ENCODE results near the gene FXN.

FXN gene

GRCh38 chr9:69134412-69134811 is 98.9 kb downstream of the FXN start:
- peak overlapping the region in 1 of 2 experiments; percentile 12 for H2BK12ac ChIP-seq (ENCODE audit: low read length in 2 of 2)
- no peaks in the 10 kb centered on the region for H3K9me3 ChIP-seq (ENCODE audit: control insufficient read depth, low read length)
- H2BK15ac ChIP-seq (ENCODE audit: low read depth, poor library complexity, severe bottlenecking): no peak overlapping the region
- no peak overlapping the region for H3K14ac ChIP-seq (ENCODE audit: low read length in 2 of 2)
- H3K4me2 ChIP-seq (ENCODE audit: low read length, poor library complexity, severe bottlenecking): no peak overlapping the region
- H2AK5ac ChIP-seq (ENCODE audit: low read length, severe bottlenecking): no peak overlapping the region
- H3K27me3 ChIP-seq (ENCODE audit: control insufficient read depth in 1 of 2, insufficient read depth in 1 of 2, low read length in 2 of 2): peaks cover 0 to 16% of the 10 kb centered on the region in 2 experiments
- no peak overlapping the region for H3K4ac ChIP-seq (ENCODE audit: low read depth in 1 of 2, low read length in 2 of 2)
- H3K4me3 ChIP-seq (ENCODE audit: insufficient read depth in 1 of 2, low read depth in 1 of 2, low read length in 2 of 2): no peak overlapping the region
- H3K36me3 ChIP-seq (ENCODE audit: control insufficient read depth in 1 of 2, insufficient read depth in 2 of 2, low read depth in 1 of 2, low read length in 2 of 2): peaks cover 0 to 6% of the 10 kb centered on the region in 2 experiments
- H2BK5ac ChIP-seq (ENCODE audit: low read depth, low read length, poor library complexity, severe bottlenecking): no peak overlapping the region
- H3K79me1 ChIP-seq (replicated peaks; ENCODE audit: low read length, poor library complexity, severe bottlenecking): peaks cover 34% of the 10 kb centered on the region
- no peak for DNase-seq
- WGBS: 93% methylated on average over 6 of the region's 6 CpGs
- no peak overlapping the region for H3K9ac ChIP-seq (ENCODE audit: low read length)
- H4K91ac ChIP-seq (ENCODE audit: low read length): no peak overlapping the region
- no peak overlapping the region for H2AFZ ChIP-seq (ENCODE audit: low read depth, low read length)
- H3K18ac ChIP-seq (ENCODE audit: low read depth in 1 of 2, low read length in 2 of 2): no peak overlapping the region
- H2BK120ac ChIP-seq (ENCODE audit: low read depth, low read length): no peak overlapping the region
- H3K23ac ChIP-seq (ENCODE audit: low read length in 2 of 2): no peak overlapping the region
- H3K4me1 ChIP-seq (ENCODE audit: control insufficient read depth, insufficient read depth, low read depth, low read length): peaks cover 25% of the 10 kb centered on the region
- no peak overlapping the region for H4K8ac ChIP-seq (ENCODE audit: low read length)
- no peak overlapping the region for H3K27ac ChIP-seq (ENCODE audit: low read length, poor library complexity, severe bottlenecking)

DNA sequence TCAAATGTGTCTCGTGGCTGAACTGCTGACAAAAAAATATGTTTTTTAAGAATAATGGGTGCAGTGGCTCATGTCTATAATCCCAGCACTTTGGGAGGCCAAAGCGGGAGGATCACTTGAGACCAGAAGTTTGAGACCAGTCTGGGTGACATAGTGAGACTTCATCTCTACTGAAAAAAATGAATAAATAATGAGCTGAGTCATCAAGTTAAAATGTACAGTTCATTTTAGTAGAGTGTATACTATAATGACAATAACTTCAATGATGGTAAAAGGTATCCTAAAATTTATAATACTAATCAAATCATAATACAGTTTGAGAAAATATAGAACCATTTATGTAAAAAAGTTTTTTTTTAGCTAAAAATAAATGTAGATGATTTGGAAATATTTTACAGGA is 100.6 kb downstream of the FXN start:
- Histone ChIP-seq H3K27ac (ENCODE audit: low read length, poor library complexity, severe bottlenecking) (no peak overlapping the region), H3K36me3 (ENCODE audit: control insufficient read depth in 1 of 2, insufficient read depth in 2 of 2, low read depth in 1 of 2, low read length in 2 of 2) (peaks cover 0 to 6% of the 10 kb centered on the region in 2 experiments), H4K8ac (ENCODE audit: low read length) (no peak overlapping the region), H4K91ac (ENCODE audit: low read length) (no peak overlapping the region), H2BK5ac (ENCODE audit: low read depth, low read length, poor library complexity, severe bottlenecking) (no peak overlapping the region), H2BK120ac (ENCODE audit: low read depth, low read length) (no peak overlapping the region), H3K9ac (ENCODE audit: low read length) (no peak overlapping the region), H3K4me1 (ENCODE audit: control insufficient read depth, insufficient read depth, low read depth, low read length) (peaks cover 15% of the 10 kb centered on the region), H3K14ac (ENCODE audit: low read length in 2 of 2) (no peak overlapping the region), H2AFZ (ENCODE audit: low read depth, low read length) (no peak overlapping the region), H3K79me1 (replicated peaks; ENCODE audit: low read length, poor library complexity, severe bottlenecking) (peaks cover 42% of the 10 kb centered on the region), H3K4me3 (ENCODE audit: insufficient read depth in 1 of 2, low read depth in 1 of 2, low read length in 2 of 2) (no peak overlapping the region), H2BK12ac (ENCODE audit: low read length in 2 of 2) (no peak overlapping the region), H3K27me3 (ENCODE audit: control insufficient read depth in 1 of 2, insufficient read depth in 1 of 2, low read length in 2 of 2) (peaks cover 0 to 16% of the 10 kb centered on the region in 2 experiments), H3K18ac (ENCODE audit: low read depth in 1 of 2, low read length in 2 of 2) (no peak overlapping the region), H3K4ac (ENCODE audit: low read depth in 1 of 2, low read length in 2 of 2) (no peak overlapping the region), H3K9me3 (ENCODE audit: control insufficient read depth, low read length) (no peaks in the 10 kb centered on the region), H2AK5ac (ENCODE audit: low read length, severe bottlenecking) (no peak overlapping the region), H2BK15ac (ENCODE audit: low read depth, poor library complexity, severe bottlenecking) (no peak overlapping the region), H3K4me2 (ENCODE audit: low read length, poor library complexity, severe bottlenecking) (no peak overlapping the region), H3K23ac (ENCODE audit: low read length in 2 of 2) (no peak overlapping the region)
- no peak for DNase-seq
- WGBS: 99% methylated on average over 2 of the region's 2 CpGs

- no peak overlapping the region for H2BK5ac ChIP-seq (ENCODE audit: low read depth, low read length, poor library complexity, severe bottlenecking)
- H3K4me3 ChIP-seq (ENCODE audit: insufficient read depth in 1 of 2, low read depth in 1 of 2, low read length in 2 of 2): no peak overlapping the region
- 95% methylated on average over 7 of the region's 7 CpGs for WGBS
- no peak overlapping the region for H4K8ac ChIP-seq (ENCODE audit: low read length)
- peaks cover 14% of the 10 kb centered on the region for H3K4me1 ChIP-seq (ENCODE audit: control insufficient read depth, insufficient read depth, low read depth, low read length)
- H3K14ac ChIP-seq (ENCODE audit: low read length in 2 of 2): peak overlapping the region in 1 of 2 experiments; percentile 19
- H3K18ac ChIP-seq (ENCODE audit: low read depth in 1 of 2, low read length in 2 of 2): no peak overlapping the region
- H3K79me1 ChIP-seq (replicated peaks; ENCODE audit: low read length, poor library complexity, severe bottlenecking): peaks cover 46% of the 10 kb centered on the region
- H3K23ac ChIP-seq (ENCODE audit: low read length in 2 of 2): no peak overlapping the region
- H2BK12ac ChIP-seq (ENCODE audit: low read length in 2 of 2): peak overlapping the region in 1 of 2 experiments; percentile 43
- H3K27me3 ChIP-seq (ENCODE audit: control insufficient read depth in 1 of 2, insufficient read depth in 1 of 2, low read length in 2 of 2): peaks cover 0 to 16% of the 10 kb centered on the region in 2 experiments
- no peak overlapping the region for H3K4me2 ChIP-seq (ENCODE audit: low read length, poor library complexity, severe bottlenecking)
- no peak overlapping the region for H2AFZ ChIP-seq (ENCODE audit: low read depth, low read length)
- no peak overlapping the region for H4K91ac ChIP-seq (ENCODE audit: low read length)
- no peak overlapping the region for H3K9ac ChIP-seq (ENCODE audit: low read length)
- no peak overlapping the region for H3K27ac ChIP-seq (ENCODE audit: low read length, poor library complexity, severe bottlenecking)
- H2AK5ac ChIP-seq (ENCODE audit: low read length, severe bottlenecking): no peak overlapping the region
- no peaks in the 10 kb centered on the region for H3K9me3 ChIP-seq (ENCODE audit: control insufficient read depth, low read length)
- H2BK120ac ChIP-seq (ENCODE audit: low read depth, low read length): no peak overlapping the region
- H3K36me3 ChIP-seq (ENCODE audit: control insufficient read depth in 1 of 2, insufficient read depth in 2 of 2, low read depth in 1 of 2, low read length in 2 of 2): peaks cover 0 to 6% of the 10 kb centered on the region in 2 experiments
- no peak overlapping the region for H3K4ac ChIP-seq (ENCODE audit: low read depth in 1 of 2, low read length in 2 of 2)
- no peak for DNase-seq
- H2BK15ac ChIP-seq (ENCODE audit: low read depth, poor library complexity, severe bottlenecking): no peak overlapping the region
These were observed 101.2 kb downstream of the FXN start for GRCh38 chr9:69136779-69137178.

DNA sequence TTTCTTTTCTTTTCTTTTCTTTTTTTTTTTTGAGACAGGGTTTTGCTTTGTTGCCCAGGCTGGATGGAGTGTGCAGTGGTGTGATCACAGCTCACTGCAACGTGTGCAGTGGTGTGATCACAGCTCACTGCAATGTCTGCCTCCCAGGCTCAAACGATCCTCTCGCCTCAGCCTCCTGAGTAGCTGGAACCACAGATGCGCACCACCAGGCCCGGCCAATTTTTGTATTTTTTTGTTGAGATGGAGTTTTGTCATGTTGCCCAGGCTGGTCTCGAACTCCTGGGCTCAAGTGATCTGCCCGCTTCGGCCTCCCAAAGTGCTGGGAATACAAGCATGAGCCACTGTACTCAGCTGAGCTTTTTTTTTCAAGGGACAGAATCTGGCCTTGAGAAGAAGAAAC is 101.8 kb downstream of the FXN start:
- Histone ChIP-seq H3K9ac (ENCODE audit: low read length) (no peak overlapping the region), H2BK5ac (ENCODE audit: low read depth, low read length, poor library complexity, severe bottlenecking) (no peak overlapping the region), H3K18ac (ENCODE audit: low read depth in 1 of 2, low read length in 2 of 2) (no peak overlapping the region), H3K4me2 (ENCODE audit: low read length, poor library complexity, severe bottlenecking) (no peak overlapping the region), H2BK120ac (ENCODE audit: low read depth, low read length) (no peak overlapping the region), H3K36me3 (ENCODE audit: control insufficient read depth in 1 of 2, insufficient read depth in 2 of 2, low read depth in 1 of 2, low read length in 2 of 2) (peaks cover 0 to 6% of the 10 kb centered on the region in 2 experiments), H3K23ac (ENCODE audit: low read length in 2 of 2) (no peak overlapping the region), H3K9me3 (ENCODE audit: control insufficient read depth, low read length) (no peaks in the 10 kb centered on the region), H3K4me3 (ENCODE audit: insufficient read depth in 1 of 2, low read depth in 1 of 2, low read length in 2 of 2) (no peak overlapping the region), H3K27ac (ENCODE audit: low read length, poor library complexity, severe bottlenecking) (no peak overlapping the region), H2BK12ac (ENCODE audit: low read length in 2 of 2) (no peak overlapping the region), H3K79me1 (replicated peaks; ENCODE audit: low read length, poor library complexity, severe bottlenecking) (peaks cover 50% of the 10 kb centered on the region), H2AFZ (ENCODE audit: low read depth, low read length) (no peak overlapping the region), H3K27me3 (ENCODE audit: control insufficient read depth in 1 of 2, insufficient read depth in 1 of 2, low read length in 2 of 2) (peaks cover 0 to 16% of the 10 kb centered on the region in 2 experiments), H3K14ac (ENCODE audit: low read length in 2 of 2) (no peak overlapping the region), H4K8ac (ENCODE audit: low read length) (no peak overlapping the region), H4K91ac (ENCODE audit: low read length) (no peak overlapping the region), H2BK15ac (ENCODE audit: low read depth, poor library complexity, severe bottlenecking) (no peak overlapping the region), H2AK5ac (ENCODE audit: low read length, severe bottlenecking) (no peak overlapping the region), H3K4ac (ENCODE audit: low read depth in 1 of 2, low read length in 2 of 2) (no peak overlapping the region), H3K4me1 (ENCODE audit: control insufficient read depth, insufficient read depth, low read depth, low read length) (peaks cover 10% of the 10 kb centered on the region)
- no peak for DNase-seq
- 94% methylated on average over 8 of the region's 8 CpGs for WGBS

Measured in mesenchymal stem cell (in vitro differentiated cells and primary cell).